8988T (cell line): ENCODE results near the gene ST3GAL3.

Experiments used
- DNase-seq: peaks from one replicate; pipeline ENCODE4 v3.0.0; 2011

ST3GAL3 gene

GRCh38 chr1:43882763-43883162 lies 175.4 kb downstream of the ST3GAL3 start:
- no peak for DNase-seq

- no peak for DNase-seq
Measured at GRCh38 chr1:43883321-43883720, 176.0 kb downstream of the ST3GAL3 start.

- no peak for DNase-seq
Measured at GRCh38 chr1:43885279-43885801, 178.0 kb downstream of the ST3GAL3 start.

- DNase-seq, result no peak
Measured at GRCh38 chr1:43887748-43888147, 180.4 kb downstream of the ST3GAL3 start.

GRCh38 chr1:43890815-43891214 lies 183.5 kb downstream of the ST3GAL3 start:
- no peak for DNase-seq

GRCh38 chr1:43893006-43893405 lies 185.7 kb downstream of the ST3GAL3 start:
- no peak for DNase-seq

- DNase-seq, result no peak
Measured at GRCh38 chr1:43898981-43899380, 191.6 kb downstream of the ST3GAL3 start.

- no peak for DNase-seq
Measured at GRCh38 chr1:43900386-43900785, 193.1 kb downstream of the ST3GAL3 start.

- no peak for DNase-seq
Measured at GRCh38 chr1:43901196-43901961, 194.0 kb downstream of the ST3GAL3 start.

- no peak for DNase-seq
Measured at GRCh38 chr1:43902058-43902831, 194.9 kb downstream of the ST3GAL3 start.

- no peak for DNase-seq
Measured at GRCh38 chr1:43904660-43905551, 197.6 kb downstream of the ST3GAL3 start.

GRCh38 chr1:43908226-43908625 lies 200.9 kb downstream of the ST3GAL3 start:
- DNase-seq, result no peak

- DNase-seq, result no peak
Measured at GRCh38 chr1:43908858-43909257, 201.5 kb downstream of the ST3GAL3 start.

GRCh38 chr1:43910343-43910742 lies 203.0 kb downstream of the ST3GAL3 start:
- no peak for DNase-seq

GRCh38 chr1:43912607-43913006 lies 205.3 kb downstream of the ST3GAL3 start:
- DNase-seq, result no peak

- no peak for DNase-seq
Measured at GRCh38 chr1:43913051-43913501, 205.7 kb downstream of the ST3GAL3 start.

GRCh38 chr1:43913666-43914360 lies 206.5 kb downstream of the ST3GAL3 start:
- DNase-seq, result no peak

- DNase-seq, result no peak
Measured at GRCh38 chr1:43914576-43915525, 207.5 kb downstream of the ST3GAL3 start.

- DNase-seq, result no peak
Measured at GRCh38 chr1:43919906-43920305, 212.6 kb downstream of the ST3GAL3 start.

- DNase-seq, result no peak
Measured at GRCh38 chr1:43921022-43921421, 213.7 kb downstream of the ST3GAL3 start.

GRCh38 chr1:43924516-43924915 lies 217.2 kb downstream of the ST3GAL3 start:
- DNase-seq, result no peak
